GM23248 (cell line): ENCODE data around the gene L3MBTL2. TPM values are rescaled to one million over a fixed set of nuclear protein-coding genes. Genes with fewer than 3 reads are reported as not detected.

ENCODE experiments used
- DNase-seq: peaks from one replicate; pipeline ENCODE4 v3.0.0-alpha.2; 2015
- H2AFZ ChIP-seq: fragments of 200-600 bp; sonication (generic); 2 replicates; pipeline ENCODE4 v1.6.1; 2016; ENCODE audit warnings: antibody characterized with exemption
- H3F3A ChIP-seq: fragments of 200-600 bp; sonication (generic); 2 replicates; pipeline ENCODE4 v1.6.1; 2016; ENCODE audit warnings: mild to moderate bottlenecking, antibody characterized with exemption, mixed run types; ENCODE audit not compliant: insufficient read depth
- H3K27ac ChIP-seq: fragments of 200-600 bp; sonication (generic); 2 replicates; pipeline ENCODE4 v1.5.1; 2016; ENCODE audit warnings: mild to moderate bottlenecking
- H3K27me3 ChIP-seq: fragments of 200-600 bp; sonication (generic); replicated peaks from 2 replicates; pipeline ENCODE4 v1.6.1; 2016; ENCODE audit warnings: mild to moderate bottlenecking; ENCODE audit not compliant: insufficient read depth
- H3K36me3 ChIP-seq: fragments of 200-600 bp; sonication (generic); 2 replicates; pipeline ENCODE4 v1.6.1; 2016; ENCODE audit warnings: low read depth, mild to moderate bottlenecking
- H3K4me1 ChIP-seq: fragments of 200-600 bp; sonication (generic); 2 replicates; pipeline ENCODE4 v1.6.1; 2016; ENCODE audit warnings: mild to moderate bottlenecking; ENCODE audit not compliant: insufficient read depth
- H3K4me2 ChIP-seq: fragments of 200-600 bp; sonication (generic); one replicate; pipeline ENCODE4 v1.6.1; 2016; ENCODE audit warnings: mild to moderate bottlenecking; ENCODE audit not compliant: unreplicated experiment
- H3K4me3 ChIP-seq: fragments of 200-600 bp; sonication (generic); 2 replicates; pipeline ENCODE4 v1.5.1; 2016; ENCODE audit warnings: mild to moderate bottlenecking
- H3K79me2 ChIP-seq: fragments of 200-600 bp; sonication (generic); 2 replicates; pipeline ENCODE4 v1.6.1; 2016; ENCODE audit warnings: mild to moderate bottlenecking; ENCODE audit not compliant: insufficient read depth
- H3K9ac ChIP-seq: fragments of 200-600 bp; sonication (generic); 2 replicates; pipeline ENCODE4 v1.6.1; 2016; ENCODE audit warnings: mild to moderate bottlenecking
- H3K9me2 ChIP-seq: fragments of 200-600 bp; sonication (generic); 2 replicates; pipeline ENCODE4 v1.6.1; 2016; ENCODE audit warnings: mixed run types, mild to moderate bottlenecking, moderate library complexity; ENCODE audit not compliant: insufficient read depth
- H3K9me3 ChIP-seq: fragments of 200-600 bp; sonication (generic); one replicate; pipeline ENCODE4 v1.6.1; 2017; ENCODE audit warnings: low read depth
- H4K20me1 ChIP-seq: fragments of 200-600 bp; sonication (generic); 2 replicates; pipeline ENCODE4 v1.6.0; 2016; ENCODE audit not compliant: insufficient read depth
- EZH2 ChIP-seq: fragments of 200-600 bp; sonication (generic); IDR thresholded peaks from 2 replicates; pipeline ENCODE4 v1.6.1; 2018; ENCODE audit warnings: antibody characterized with exemption, mild to moderate bottlenecking; ENCODE audit not compliant: insufficient read depth, poor library complexity, severe bottlenecking
- EZH2phosphoT487 ChIP-seq: fragments of 200-600 bp; sonication (generic); IDR thresholded peaks from 2 replicates; pipeline ENCODE4 v1.6.1; 2018; ENCODE audit warnings: antibody characterized with exemption, moderate library complexity, mild to moderate bottlenecking, low read depth; ENCODE audit not compliant: insufficient read depth
- WGBS, 2 experiments: methylation state at CpG; one replicate each; pipeline ENCODE4 v1.1.6; 2015 to 2017; ENCODE audit warnings: low lambda C conversion rate in 2 of 2, low coverage in 1 of 2; ENCODE audit errors: missing lambda C conversion rate in 2 of 2; 5-methylcytosine and 5-hydroxymethylcytosine counted together
- in situ Hi-C: fragments of 300-500 bp; cut with MboI; formaldehyde crosslinking; loops from 2 replicates; pipeline ENCODE4 v1.15.0; 2020
- polyA plus RNA-seq: library from polyadenylated mRNA; unstranded; fragments of >200 nt; fragmentation: Nextera tagmentation; extraction: Ambion mirVana; gene quantifications from 2 replicates; pipeline ENCODE4 v1.2.1, GENCODE V29; 2016
- total RNA-seq: library from RNA; depleted of rRNA; stranded (reverse); fragments of >200 nt; shearing (Covaris generic); gene quantifications from 2 replicates; pipeline ENCODE4 v1.2.3, GENCODE V29; 2014

L3MBTL2 gene
- total and polyA plus RNA-seq, 2 experiments from 2014 or later, result 16.8 to 24.1 TPM

DNA sequence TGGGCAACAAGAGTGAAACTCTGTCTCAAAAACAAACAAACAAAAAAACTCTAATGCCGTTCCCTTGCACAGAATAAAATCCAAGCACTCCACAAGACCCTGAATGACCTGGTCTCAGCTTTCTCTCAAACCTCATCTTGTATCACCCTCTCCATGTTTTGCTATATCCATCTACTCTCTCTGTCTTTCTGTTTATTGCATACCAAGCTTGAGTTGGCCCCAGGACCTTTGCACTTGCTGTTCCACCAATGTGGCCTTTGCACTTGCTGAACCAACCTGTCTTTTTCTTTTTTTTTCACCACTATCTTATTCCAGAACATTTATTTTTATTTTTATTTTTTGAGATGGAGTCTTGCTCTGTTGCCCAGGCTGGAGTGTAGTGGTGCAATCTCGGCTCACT, 2.0 kb upstream of the L3MBTL2 start:
- in situ Hi-C loops, result no loop called here
- H2AFZ ChIP-seq, result no peak overlapping the region
- peaks cover 11% of the 10 kb centered on the region for H3K4me1 ChIP-seq
- H3K27me3 ChIP-seq, result no peaks in the 10 kb centered on the region
- no peak for DNase-seq
- whole genome bisulfite sequencing, 2 experiments, result 64 to 72% methylated on average over 2 of the region's 2 CpGs
- no peaks in the 10 kb centered on the region for H3K9me2 ChIP-seq
- H3K27ac ChIP-seq, result no peak overlapping the region
- no peaks in the 10 kb centered on the region for H3K9me3 ChIP-seq
- H3K4me2 ChIP-seq, result no peak overlapping the region
- no peak overlapping the region for H3K9ac ChIP-seq
- TF ChIP-seq EZH2 (no peak), EZH2phosphoT487 (no peak)
- no peaks in the 10 kb centered on the region for H3F3A ChIP-seq
- H3K4me3 ChIP-seq, result no peak overlapping the region
- no peaks in the 10 kb centered on the region for H4K20me1 ChIP-seq
- no peaks in the 10 kb centered on the region; the same call in 1 of the 2 replicates for H3K36me3 ChIP-seq
- H3K79me2 ChIP-seq, result peaks cover 30% of the 10 kb centered on the region

DNA sequence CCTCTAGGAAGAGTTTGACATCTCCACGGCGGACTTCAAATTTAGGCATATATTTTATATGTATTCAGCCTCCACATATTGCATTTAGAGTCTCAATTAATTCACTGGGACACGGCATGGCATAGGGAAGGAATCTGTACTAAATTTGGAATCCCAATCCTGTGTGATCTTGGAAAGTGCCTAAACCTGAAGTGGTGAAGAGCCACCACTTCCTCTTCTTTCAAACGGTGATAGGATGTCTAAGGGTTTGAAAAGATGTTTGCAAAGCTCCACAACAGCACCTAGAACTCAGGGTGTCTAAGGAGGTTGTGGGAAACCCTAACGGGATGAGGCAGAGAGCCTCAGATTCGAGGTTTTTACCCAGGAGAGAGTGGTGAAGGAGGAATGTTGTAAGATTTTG, 1.0 kb upstream of the L3MBTL2 start:
- H3K9me2 ChIP-seq, result no peaks in the 10 kb centered on the region
- no peaks in the 10 kb centered on the region for H3K9me3 ChIP-seq
- H3K4me2 ChIP-seq, result no peak overlapping the region
- DNase-seq, result no peak
- peaks cover 39% of the 10 kb centered on the region for H3K79me2 ChIP-seq
- H4K20me1 ChIP-seq, result no peaks in the 10 kb centered on the region
- no peaks in the 10 kb centered on the region; the same call in 1 of the 2 replicates for H3K36me3 ChIP-seq
- peaks cover 5% of the 10 kb centered on the region for H3K4me1 ChIP-seq
- no peaks in the 10 kb centered on the region for H3K27me3 ChIP-seq
- no peak overlapping the region for H3K9ac ChIP-seq
- no peak overlapping the region for H3K27ac ChIP-seq
- WGBS, 2 experiments, result 56 to 67% methylated on average over 6 of the region's 6 CpGs
- in situ Hi-C loops, result no loop called here
- no peak overlapping the region for H3K4me3 ChIP-seq
- no peak for TF ChIP-seq EZH2
- no peak for TF ChIP-seq EZH2phosphoT487
- H3F3A ChIP-seq, result no peaks in the 10 kb centered on the region
- H2AFZ ChIP-seq, result no peak overlapping the region

DNA sequence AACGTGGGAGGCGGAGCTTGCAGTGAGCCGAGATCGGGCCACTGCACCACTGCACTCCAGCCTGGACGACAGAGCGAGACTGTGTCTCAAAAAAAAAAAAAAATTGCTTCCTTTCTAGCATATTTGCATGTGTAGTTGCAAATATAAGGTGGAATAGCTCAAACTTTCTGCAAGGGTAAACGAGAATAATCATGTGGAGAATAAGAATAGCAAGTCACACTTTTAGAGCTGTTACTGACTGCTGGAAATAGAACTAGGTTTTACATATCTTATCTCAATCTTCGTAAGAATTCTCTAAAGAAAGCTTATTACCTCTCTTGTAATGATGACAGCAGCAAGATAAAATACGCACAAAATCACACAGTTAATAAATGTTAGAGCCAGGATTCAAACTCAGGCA, 1.6 kb downstream of the L3MBTL2 start:
- WGBS, 2 experiments, result 86 to 87% methylated on average over 8 to 9 of the region's 9 CpGs
- peaks cover 5% of the 10 kb centered on the region for H3K4me1 ChIP-seq
- H3K27me3 ChIP-seq, result no peaks in the 10 kb centered on the region
- H3K27ac ChIP-seq, result no peak overlapping the region
- H4K20me1 ChIP-seq, result no peaks in the 10 kb centered on the region
- no peaks in the 10 kb centered on the region for H3K9me2 ChIP-seq
- no peaks in the 10 kb centered on the region for H3K9me3 ChIP-seq
- in situ Hi-C loops, result no loop called here
- no peak overlapping the region for H3K4me3 ChIP-seq
- H2AFZ ChIP-seq, result no peak overlapping the region
- no peak overlapping the region for H3K4me2 ChIP-seq
- H3K36me3 ChIP-seq, result no peaks in the 10 kb centered on the region; the same call in 1 of the 2 replicates
- no peak for TF ChIP-seq EZH2
- TF ChIP-seq EZH2phosphoT487, result no peak
- H3F3A ChIP-seq, result no peaks in the 10 kb centered on the region
- no peak overlapping the region for H3K9ac ChIP-seq
- peaks cover 40% of the 10 kb centered on the region for H3K79me2 ChIP-seq
- no peak for DNase-seq

DNA sequence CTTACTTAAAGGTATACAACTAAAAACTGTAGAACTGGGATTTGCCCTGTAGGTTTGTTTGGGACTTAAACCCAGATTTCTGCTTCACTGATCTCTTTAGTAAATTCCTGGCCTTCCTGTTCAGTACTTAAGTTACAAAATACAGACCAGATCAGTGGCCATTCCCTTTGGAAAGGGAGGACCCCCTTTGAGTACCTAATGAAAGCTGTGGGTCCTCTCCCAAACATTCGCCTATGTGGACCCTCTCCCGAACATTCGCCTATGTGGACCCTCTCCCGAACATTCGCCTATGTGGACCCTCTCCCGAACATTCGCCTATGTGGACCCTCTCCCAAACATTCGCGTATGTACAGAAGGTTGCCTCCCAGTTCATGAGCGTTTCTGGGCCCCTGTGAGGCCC, 10.3 kb downstream of the L3MBTL2 start:
- no peaks in the 10 kb centered on the region for H4K20me1 ChIP-seq
- H3K79me2 ChIP-seq, result no peaks in the 10 kb centered on the region
- no peak overlapping the region for H3K27ac ChIP-seq
- in situ Hi-C loops, result no loop called here
- H3K4me3 ChIP-seq, result no peak overlapping the region
- no peak for DNase-seq
- H3K36me3 ChIP-seq, result peaks cover 9% of the 10 kb centered on the region
- H3K9me3 ChIP-seq, result no peaks in the 10 kb centered on the region
- 98 to 100% methylated on average over 10 of the region's 10 CpGs for WGBS, 2 experiments
- H3K9ac ChIP-seq, result no peak overlapping the region
- peaks cover 14% of the 10 kb centered on the region for H3K4me1 ChIP-seq
- TF ChIP-seq EZH2phosphoT487, result no peak
- no peak for TF ChIP-seq EZH2
- H3K4me2 ChIP-seq, result no peak overlapping the region
- no peak overlapping the region for H2AFZ ChIP-seq
- no peaks in the 10 kb centered on the region for H3K9me2 ChIP-seq
- no peaks in the 10 kb centered on the region for H3K27me3 ChIP-seq
- peaks cover 10% of the 10 kb centered on the region for H3F3A ChIP-seq

DNA sequence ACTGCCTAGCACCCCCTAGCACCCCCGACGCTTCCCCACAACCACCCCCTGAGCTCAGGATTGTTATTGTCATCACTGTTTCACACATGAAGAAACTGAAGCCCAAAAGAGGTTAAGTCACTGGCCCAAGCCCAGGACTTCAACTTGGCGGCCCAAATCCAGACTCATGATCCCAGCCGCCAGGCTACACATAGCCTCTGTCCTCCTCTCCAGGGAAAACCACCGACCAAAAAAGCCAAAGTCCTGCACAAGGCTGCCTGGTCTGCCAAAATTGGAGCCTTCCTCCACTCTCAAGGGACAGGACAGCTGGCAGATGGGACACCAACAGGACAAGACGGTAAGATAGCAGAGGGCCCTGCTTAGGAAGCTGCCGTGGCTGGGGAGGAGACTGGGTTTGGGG, 10.8 kb downstream of the L3MBTL2 start:
- H3K4me2 ChIP-seq, result no peak overlapping the region
- TF ChIP-seq EZH2phosphoT487, result no peak
- no peak for TF ChIP-seq EZH2
- peaks cover 14% of the 10 kb centered on the region for H3K4me1 ChIP-seq
- peak overlapping the region; percentile 29; the same call in 1 of the 2 replicates for H3K4me3 ChIP-seq
- no peaks in the 10 kb centered on the region for H3K9me3 ChIP-seq
- H3F3A ChIP-seq, result peaks cover 10% of the 10 kb centered on the region
- WGBS, 2 experiments, result 95 to 96% methylated on average over 7 of the region's 7 CpGs
- DNase-seq, result no peak
- H4K20me1 ChIP-seq, result no peaks in the 10 kb centered on the region
- no peaks in the 10 kb centered on the region for H3K79me2 ChIP-seq
- no peaks in the 10 kb centered on the region for H3K27me3 ChIP-seq
- no peaks in the 10 kb centered on the region for H3K9me2 ChIP-seq
- H3K36me3 ChIP-seq, result peaks cover 9% of the 10 kb centered on the region
- H3K27ac ChIP-seq, result no peak overlapping the region
- in situ Hi-C loops, result no loop called here
- no peak overlapping the region for H2AFZ ChIP-seq
- H3K9ac ChIP-seq, result no peak overlapping the region
